Cardiac fibroblast (primary cell): ENCODE data around the gene STK11.
"Not testable (repeated sequence)": the region's sequence is repeated elsewhere in the genome, so short reads cannot be mapped to it uniquely, and the experiment has no call there.

ENCODE experiments used
- DNase-seq, 2 donors: peaks; one replicate each; pipeline versions ENCODE4 v3.0.0 to v3.0.0-alpha.2; 2010; ENCODE audit warnings: low read depth in 2 of 2
- H3K4me3 ChIP-seq, 2 donors: replicated peaks in 1 of 2; 1 replicate in 1 of 2; 2 replicates in 1 of 2; pipeline ENCODE4 v1.5.1; 2011; ENCODE audit warnings: low read depth in 2 of 2, low read length in 2 of 2, mild to moderate bottlenecking in 2 of 2, moderate library complexity in 1 of 2
- TF ChIP-seq, protein P1 (sequence below): IDR thresholded peaks from one replicate; pipeline ENCODE4 v1.5.1; 2011; ENCODE audit warnings: low read depth, mild to moderate bottlenecking, low read length, inconsistent platforms

Gene STK11

DNA sequence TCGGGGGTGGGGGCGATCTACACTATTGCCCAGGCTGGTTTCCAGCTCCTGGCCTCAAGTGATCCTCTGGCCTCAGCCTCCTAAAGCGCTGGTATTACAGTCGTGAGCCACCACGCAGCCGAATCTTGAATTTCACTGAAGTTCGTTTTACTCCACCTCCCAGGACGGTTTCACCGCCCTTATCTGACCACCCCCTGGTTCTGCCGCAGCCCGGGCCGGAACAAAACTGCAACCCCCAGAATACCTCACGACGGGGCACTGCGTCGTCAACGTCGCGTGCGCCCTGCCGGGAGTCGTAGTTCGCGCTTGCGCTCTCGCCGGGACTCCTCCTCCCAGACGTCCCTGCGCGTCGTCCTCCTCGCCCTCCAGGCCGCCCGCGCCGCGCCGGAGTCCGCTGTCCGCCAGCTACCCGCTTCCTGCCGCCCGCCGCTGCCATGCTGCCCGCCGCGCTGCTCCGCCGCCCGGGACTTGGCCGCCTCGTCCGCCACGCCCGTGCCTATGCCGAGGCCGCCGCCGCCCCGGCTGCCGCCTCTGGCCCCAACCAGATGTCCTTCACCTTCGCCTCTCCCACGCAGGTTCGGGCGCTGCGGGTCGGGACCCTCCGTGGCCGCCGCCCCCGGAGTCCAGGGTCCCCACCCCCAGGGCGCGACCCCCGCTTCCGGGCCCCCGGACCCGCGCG lies 36.0 kb downstream of the STK11 start, which contains the start of gene ATP5F1D:
Gene ATP5F1D (plus strand): TSS at position 335 of the 679 bp plus-strand sequence. CDS start 100 bp downstream, at position 435.
- DNase-seq = peak; percentile 95 to 96

DNA sequence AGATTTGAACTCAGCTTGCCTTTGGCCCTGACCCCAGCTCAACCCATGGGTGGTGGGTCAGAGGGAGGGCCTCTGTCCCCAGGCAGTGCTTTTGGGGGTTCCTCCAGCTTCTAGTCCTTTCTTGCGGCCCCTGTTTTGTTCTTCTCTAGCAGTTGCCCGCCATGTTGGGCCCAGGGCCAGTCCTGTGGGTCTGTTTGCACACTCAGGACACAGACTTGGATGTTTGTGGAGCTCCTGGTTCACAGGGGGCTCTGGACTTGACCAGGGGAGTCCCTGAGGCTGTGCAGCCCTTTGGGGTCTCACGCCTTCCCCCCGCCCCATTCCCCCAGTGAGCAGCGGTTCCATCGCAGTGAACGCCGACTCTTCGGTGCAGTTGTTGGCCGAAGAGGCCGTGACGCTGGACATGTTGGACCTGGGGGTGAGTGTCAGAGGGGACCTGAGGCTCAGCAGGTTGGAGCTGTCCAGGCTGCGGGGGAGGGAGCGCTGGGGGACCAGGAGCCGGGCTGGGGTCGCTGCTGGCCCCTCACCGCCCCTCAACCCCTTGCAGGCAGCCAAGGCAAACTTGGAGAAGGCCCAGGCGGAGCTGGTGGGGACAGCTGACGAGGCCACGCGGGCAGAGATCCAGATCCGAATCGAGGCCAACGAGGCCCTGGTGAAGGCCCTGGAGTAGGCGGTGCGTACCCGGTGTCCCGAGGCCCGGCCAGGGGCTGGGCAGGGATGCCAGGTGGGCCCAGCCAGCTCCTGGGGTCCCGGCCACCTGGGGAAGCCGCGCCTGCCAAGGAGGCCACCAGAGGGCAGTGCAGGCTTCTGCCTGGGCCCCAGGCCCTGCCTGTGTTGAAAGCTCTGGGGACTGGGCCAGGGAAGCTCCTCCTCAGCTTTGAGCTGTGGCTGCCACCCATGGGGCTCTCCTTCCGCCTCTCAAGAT lies 38.5 kb downstream of the STK11 start:
- peak; percentile 85 to 90 for DNase-seq
- TF ChIP-seq, protein P1, sequence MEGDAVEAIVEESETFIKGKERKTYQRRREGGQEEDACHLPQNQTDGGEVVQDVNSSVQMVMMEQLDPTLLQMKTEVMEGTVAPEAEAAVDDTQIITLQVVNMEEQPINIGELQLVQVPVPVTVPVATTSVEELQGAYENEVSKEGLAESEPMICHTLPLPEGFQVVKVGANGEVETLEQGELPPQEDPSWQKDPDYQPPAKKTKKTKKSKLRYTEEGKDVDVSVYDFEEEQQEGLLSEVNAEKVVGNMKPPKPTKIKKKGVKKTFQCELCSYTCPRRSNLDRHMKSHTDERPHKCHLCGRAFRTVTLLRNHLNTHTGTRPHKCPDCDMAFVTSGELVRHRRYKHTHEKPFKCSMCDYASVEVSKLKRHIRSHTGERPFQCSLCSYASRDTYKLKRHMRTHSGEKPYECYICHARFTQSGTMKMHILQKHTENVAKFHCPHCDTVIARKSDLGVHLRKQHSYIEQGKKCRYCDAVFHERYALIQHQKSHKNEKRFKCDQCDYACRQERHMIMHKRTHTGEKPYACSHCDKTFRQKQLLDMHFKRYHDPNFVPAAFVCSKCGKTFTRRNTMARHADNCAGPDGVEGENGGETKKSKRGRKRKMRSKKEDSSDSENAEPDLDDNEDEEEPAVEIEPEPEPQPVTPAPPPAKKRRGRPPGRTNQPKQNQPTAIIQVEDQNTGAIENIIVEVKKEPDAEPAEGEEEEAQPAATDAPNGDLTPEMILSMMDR = peak; percentile 89
- no peak overlapping the region for H3K4me3 ChIP-seq

More for the DNA sequence above, 36.0 kb downstream of the STK11 start, which contains the start of gene ATP5F1D:
- H3K4me3 ChIP-seq = peak within 1 kb of the TSS; percentile 75 to 84
- TF ChIP-seq, protein P1 = no peak

DNA sequence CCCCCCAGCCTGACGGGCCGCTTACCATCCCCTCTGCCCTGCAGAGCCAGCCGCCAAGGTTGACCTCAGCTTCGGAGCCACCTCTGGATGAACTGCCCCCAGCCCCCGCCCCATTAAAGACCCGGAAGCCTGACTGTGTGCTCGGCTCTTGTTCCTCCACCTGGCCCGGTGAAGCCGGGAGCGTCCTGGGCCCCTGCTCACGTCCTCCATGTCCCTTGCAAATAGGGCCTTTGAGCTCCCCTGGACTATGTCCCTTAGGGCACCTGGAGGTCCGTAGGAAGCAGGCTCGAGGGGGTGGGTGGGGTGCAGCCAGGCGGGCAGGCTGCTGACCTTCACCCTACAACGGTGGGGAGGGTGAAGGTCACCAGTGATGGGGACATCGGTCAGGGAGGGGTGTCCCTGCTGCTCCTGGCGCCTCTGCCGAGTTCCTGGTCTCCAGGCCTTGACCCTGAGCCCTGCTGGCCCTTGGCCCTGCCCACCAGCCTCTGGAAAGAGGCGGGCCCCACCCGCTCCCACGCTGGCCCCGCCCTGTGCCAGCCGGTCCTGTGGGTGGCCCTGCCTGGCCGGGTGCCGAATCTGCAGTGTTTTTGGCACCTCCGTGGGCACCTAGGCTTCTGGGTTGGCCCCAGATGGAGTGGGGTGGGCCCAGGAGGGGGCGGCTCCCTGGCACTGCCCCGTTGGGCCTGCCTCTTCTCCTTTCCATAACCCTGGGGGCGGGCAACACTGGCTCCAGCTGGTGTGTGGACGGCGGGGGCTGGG lies 39.3 kb downstream of the STK11 start:
- H3K4me3 ChIP-seq = peak overlapping the region; percentile 0 to 21
- DNase-seq = no peak
- TF ChIP-seq, protein P1 = no peak

DNA sequence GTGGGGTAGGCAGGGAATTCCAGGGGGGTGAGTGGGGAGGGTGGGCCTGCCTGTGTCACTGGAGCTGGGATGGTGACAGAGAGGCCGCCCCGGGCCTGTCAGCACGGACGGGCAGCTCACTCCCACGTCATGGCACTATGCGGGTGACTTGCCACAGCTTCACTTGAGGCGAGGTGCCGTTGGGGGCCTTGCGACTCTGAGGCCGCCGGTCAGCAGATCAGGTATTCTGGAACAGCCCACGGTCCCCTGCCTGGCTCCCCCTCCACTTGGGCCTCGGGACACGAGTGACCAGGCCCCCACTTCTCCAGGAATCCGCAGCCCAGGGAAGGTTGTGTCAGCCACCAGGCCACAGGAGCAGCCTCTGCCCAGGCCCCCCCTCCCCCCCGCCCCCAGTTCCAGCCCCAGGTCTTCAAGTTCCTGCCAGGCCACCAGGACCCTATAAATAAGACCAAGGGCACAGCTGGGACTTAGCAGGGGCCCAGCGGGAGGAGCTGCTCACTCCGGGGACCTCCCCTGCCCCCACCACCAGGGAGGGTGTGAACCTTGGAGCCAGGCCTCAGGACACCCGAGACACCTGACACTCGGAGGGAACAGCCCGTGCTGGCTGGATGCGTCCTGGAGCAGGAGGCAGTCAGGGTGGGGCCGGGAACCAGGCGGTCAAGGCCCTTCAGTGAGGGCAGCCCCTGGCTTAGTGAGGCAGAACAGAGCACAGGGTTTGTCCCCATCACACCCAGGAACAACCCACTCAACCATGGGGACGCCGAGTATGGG lies 40.1 kb downstream of the STK11 start:
- DNase-seq = no peak
- TF ChIP-seq, protein P1 = no peak
- no peak overlapping the region for H3K4me3 ChIP-seq

DNA sequence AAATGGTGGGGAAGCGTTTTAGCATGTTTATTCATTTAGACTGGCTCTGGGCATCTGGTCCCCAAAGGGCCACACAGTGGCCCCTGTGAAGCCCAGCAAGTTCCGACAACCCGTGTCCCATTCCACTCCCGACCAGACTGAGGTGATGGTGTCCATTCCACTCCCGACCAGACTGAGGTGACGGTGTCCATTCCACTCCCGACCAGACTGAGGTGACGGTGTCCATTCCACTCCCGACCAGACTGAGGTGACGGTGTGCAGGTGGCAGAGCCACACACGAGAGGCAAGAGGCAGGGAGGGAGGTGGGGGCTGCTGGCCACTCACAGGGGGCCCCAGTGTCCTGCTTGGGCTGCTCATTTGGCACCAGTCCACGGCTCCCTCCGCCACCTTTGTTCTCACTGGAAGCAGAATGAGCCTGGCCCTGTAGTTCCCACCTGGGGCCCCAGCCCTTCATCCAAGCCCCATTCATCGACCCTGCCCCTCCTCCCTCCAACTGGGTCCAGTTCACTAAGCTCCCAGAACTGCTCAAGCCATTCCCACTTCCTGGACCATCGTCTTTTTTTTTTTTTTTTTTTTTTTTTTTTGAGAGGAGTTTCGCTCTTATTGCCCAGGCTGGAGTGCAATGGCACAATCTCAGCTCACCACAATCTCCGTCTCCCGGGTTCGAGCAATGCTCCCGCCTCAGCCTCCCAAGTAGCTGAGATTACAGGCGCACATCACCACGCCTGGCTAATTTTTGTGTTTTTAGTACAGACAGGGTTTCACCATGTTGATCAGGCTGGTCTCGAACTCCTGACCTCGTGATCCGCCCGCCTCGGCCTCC lies 40.9 kb downstream of the STK11 start:
- not testable (repeated sequence) for DNase-seq, H3K4me3 ChIP-seq

DNA sequence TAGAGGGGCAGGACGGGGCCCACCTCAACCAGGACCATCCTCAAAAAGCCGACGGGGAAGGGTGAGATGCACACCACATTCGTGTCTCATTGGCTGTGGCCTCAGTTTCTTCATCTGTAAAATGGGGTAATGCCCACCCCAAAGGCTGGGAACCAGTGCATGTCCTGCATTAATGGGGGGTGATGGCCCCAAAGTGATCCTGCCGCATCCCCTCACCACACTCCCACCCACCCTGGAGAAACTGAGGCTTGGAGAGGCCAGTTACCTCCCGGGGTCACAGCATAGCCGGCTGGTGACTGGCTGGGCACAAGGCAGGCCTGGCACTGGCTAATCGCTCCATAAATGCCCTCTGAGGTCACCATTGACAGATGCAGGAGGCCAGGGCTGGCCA lies 42.2 kb downstream of the STK11 start:
- peak overlapping the region; percentile 42 to 74 for H3K4me3 ChIP-seq
- TF ChIP-seq, protein P1 = no peak
- DNase-seq = no peak
